Adipose tissue (tissue), 3 donors: ENCODE results near the gene ATP8B1. TPM values are rescaled to one million over a fixed set of nuclear protein-coding genes. Genes with fewer than 3 reads are reported as not detected.

Experiments
- H3K27ac ChIP-seq: one replicate; pipeline ENCODE4 v1.5.1; 2013; ENCODE audit warnings: low read depth, low read length
- WGBS, 3 donors: extraction: QIAGEN DNeasy Blood & Tissue Kit; methylation state at CpG; one replicate each; pipeline ENCODE4 v1.1.7; 2013; 5-methylcytosine and 5-hydroxymethylcytosine counted together
- polyA plus RNA-seq, 3 donors: library from polyadenylated mRNA; stranded (reverse); fragments of 200-250 nt; gene quantifications; one replicate each; pipeline ENCODE4 v1.2.3, GENCODE V29; 2013
- donor health status: healthy with polysubstance abuse.
- donor health status: Bipolar disorder and iron deficiency.
- donor health status: healthy.

The ATP8B1 gene
- polyA plus RNA-seq, 3 donors, result 3.1 to 18.2 (median 7.8) TPM

DNA sequence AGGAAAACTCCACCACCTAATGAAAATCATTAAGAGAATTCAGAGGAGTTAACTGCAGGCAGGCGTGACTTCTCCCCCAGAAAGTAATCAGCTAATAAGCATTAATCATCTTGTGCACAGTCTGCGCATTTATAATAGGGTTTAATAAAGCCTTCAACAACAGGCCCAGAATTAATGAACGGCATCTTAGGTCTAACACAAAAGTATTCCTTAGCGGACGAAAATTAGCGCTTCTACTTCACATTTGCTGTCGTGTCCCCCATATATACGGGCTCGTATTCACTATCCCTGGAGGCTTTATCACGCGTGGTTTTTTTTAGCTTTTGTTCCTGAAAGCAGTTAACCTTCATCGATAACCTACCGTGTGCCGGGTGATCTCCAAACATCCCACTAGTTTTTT is 1.8 kb downstream of the ATP8B1 start:
- 12 to 48% (median 47%) methylated on average over 14 of the region's 14 CpGs for WGBS, 3 donors
- no peak overlapping the region for H3K27ac ChIP-seq

DNA sequence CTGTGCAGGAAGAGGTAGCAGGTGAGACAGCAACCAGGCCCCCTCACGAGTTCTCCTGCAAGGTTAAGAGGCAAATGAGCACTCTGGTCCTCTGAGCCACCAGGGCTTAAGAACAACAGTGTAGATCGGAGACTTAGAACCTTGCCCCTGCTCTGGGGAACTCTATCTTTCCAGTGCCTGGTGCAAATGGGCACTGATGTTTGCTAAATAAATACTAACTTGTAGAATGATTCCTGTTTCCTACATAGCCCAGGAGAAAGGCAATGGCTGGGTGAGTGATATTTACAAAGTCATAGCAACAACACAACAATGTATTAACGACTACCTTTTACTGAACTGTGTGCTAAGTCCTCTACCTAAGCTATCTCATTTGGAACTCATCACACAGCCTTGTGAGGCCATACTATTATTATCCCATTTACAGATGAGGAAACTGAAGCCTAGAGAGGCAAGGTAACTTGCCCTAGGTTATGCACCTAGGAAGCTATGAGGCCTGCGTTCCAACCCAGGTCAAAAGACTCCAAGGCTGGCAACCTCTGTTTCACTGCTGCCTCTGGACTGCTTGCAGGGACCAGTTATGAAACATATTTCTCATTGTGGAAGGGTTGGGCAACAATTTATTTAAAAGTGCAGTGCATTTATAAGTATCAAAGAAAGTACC is 4.3 kb downstream of the ATP8B1 start:
- 40 to 89% (median 81%) methylated on average over 4 of the region's 4 CpGs for WGBS, 3 donors
- H3K27ac ChIP-seq, result no peak overlapping the region

DNA sequence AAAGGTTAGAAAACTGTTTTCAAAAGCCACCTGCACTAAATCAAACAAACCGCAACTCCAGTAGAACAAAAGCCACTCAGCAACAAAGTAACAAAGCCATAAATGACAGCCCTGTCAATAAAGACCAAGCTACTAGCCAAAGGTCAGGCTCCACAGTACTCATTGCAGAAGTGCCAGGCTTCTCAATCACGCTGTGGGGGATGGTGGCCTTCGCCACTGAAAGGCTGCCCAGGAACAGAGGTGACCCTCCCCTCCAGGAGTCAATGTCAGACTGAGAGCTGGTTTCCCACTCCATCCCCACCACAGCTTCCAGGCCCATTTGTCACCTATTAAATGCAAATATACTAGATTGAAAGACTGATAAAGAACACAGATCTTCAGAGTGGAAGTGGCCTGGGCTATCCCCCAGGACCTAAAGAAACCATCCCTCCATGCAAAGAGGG is 5.9 kb downstream of the ATP8B1 start:
- no peak overlapping the region for H3K27ac ChIP-seq
- WGBS, 3 donors, result 23 to 92% (median 74%) methylated on average over 3 of the region's 3 CpGs

GRCh38 chr18:57794951-57795728 is 8.0 kb downstream of the ATP8B1 start:
- WGBS, 3 donors, result 92 to 95% (median 94%) methylated on average over 4 of the region's 4 CpGs
- no peak overlapping the region for H3K27ac ChIP-seq

DNA sequence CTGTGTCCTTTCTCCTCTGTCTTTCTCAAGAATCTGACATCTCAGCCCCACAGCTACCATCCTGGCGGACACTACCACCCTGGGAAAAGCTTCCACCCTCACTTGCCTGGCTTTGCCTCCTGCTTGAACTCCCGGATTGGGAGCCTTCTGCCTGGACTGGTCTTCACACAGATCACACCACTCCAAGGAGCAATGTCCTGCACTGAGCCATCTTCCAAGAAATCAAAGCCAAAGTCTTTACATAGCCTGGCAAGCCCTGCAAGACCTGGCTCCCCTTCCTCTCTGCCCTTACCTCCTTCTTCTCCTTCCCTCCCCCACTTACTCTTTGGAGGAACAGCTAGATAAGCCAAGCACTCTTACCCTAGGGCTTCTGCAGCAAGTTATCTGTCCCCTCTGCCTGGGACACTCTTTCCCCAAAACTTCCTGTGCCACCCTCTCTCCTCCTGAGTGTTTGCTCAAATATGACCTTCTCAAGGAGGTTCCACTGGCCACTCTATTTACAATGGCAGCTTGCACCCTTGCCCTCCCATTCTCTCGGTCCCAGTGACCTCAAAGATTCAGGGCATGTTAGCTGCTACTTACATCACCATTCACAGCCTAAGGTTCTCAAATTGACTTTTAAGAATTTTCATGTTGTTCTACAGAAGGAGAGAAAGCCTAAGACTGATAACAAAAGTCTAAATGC is 9.7 kb downstream of the ATP8B1 start:
- WGBS, 3 donors, result 42 to 77% (median 52%) methylated on average over 3 of the region's 3 CpGs

GRCh38 chr18:57792631-57793301 is 10.3 kb downstream of the ATP8B1 start:
- H3K27ac ChIP-seq, result peak overlapping the region; percentile 3
- 32 to 44% (median 35%) methylated on average over 9 of the region's 9 CpGs for WGBS, 3 donors

More for the DNA sequence above, 9.7 kb downstream of the ATP8B1 start:
- peak overlapping the region; percentile 3 for H3K27ac ChIP-seq

DNA sequence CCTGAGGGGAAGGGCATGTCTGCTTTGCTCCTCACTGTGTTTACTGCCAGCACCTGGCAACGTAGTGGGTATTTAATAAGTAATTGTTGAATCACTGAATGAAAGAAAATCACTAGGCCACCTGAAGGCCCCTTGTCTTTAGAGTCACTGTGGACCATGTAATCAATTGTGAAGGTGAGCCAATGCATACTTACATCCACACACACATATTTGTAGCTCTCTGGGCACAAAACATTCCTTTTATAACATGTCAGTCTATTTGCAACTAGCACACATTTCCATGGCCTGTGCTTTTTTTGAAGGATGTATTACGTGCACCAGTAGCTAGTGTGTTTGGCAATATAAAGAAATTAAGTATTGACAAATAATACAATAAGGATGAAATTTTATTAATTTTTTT is 11.2 kb downstream of the ATP8B1 start:
- 52 to 83% (median 80%) methylated on average over 2 of the region's 2 CpGs for WGBS, 3 donors
- no peak overlapping the region for H3K27ac ChIP-seq

DNA sequence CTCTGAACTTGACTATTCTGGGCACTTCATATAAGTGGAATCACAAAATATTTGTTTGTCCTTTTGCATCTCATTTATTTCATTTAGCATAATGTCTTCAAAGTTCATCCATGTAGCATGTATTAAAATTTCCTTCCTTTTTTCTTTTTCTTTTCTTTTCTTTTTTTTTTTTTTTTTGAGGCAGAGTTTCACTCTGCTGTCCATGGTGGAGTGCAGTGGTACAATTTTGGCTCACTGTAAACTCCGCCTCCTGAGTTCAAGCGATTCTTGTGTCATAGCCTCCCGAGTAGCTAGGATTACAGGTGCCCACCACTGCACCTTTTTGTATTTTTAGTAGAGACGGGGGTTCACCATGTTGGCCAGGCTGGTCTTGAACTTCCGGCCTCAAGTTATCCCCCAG is 11.9 kb downstream of the ATP8B1 start:
- WGBS, 3 donors, result 76 to 86% (median 84%) methylated on average over 5 of the region's 5 CpGs
- no peak overlapping the region for H3K27ac ChIP-seq

DNA sequence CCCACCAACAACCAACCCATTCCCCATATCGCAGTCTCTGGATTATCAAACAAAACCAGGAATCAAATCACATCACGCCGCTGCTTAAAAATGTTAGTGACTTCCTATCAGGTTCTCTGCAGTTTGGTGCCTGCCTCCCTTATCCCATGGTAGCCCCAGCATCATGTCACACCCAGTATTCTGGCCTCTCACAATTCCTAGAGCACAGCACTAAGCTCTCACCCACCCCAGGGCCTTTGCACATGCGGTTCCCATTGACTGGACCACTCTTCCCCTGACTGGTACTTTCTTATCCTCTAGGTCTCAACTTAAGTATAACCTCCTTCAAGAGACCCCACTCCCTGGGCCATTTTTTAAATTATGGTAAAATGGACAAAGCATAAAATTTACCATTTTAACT is 12.8 kb downstream of the ATP8B1 start:
- no peak overlapping the region for H3K27ac ChIP-seq
- WGBS, 3 donors, result 95 to 96% (median 96%) methylated on average over 4 of the region's 4 CpGs

- H3K27ac ChIP-seq, result no peak overlapping the region
- 81 to 87% (median 84%) methylated on average over 4 of the region's 4 CpGs for WGBS, 3 donors
Observed at GRCh38 chr18:57789759-57790158, 13.4 kb downstream of the ATP8B1 start.

DNA sequence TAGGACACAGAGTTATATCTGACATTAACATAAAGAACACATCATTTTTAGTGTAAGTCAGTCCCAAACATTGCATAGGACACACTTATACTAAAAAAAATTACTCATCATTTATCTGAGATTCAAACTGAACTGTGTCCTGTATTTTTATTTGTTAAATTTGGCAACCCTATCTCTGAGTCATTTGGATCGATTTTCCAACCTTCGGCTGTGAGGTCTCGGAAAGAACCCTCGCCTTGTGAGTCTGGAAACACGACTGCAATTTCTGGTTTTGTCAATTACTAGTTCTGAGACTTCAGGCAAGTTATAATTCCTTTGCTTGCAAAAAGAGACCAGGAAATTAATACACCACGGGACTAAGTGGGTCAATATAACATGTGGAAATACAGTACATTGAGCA is 14.0 kb downstream of the ATP8B1 start:
- WGBS, 3 donors, result 9 to 36% (median 33%) methylated on average over 6 of the region's 6 CpGs
- no peak overlapping the region for H3K27ac ChIP-seq

DNA sequence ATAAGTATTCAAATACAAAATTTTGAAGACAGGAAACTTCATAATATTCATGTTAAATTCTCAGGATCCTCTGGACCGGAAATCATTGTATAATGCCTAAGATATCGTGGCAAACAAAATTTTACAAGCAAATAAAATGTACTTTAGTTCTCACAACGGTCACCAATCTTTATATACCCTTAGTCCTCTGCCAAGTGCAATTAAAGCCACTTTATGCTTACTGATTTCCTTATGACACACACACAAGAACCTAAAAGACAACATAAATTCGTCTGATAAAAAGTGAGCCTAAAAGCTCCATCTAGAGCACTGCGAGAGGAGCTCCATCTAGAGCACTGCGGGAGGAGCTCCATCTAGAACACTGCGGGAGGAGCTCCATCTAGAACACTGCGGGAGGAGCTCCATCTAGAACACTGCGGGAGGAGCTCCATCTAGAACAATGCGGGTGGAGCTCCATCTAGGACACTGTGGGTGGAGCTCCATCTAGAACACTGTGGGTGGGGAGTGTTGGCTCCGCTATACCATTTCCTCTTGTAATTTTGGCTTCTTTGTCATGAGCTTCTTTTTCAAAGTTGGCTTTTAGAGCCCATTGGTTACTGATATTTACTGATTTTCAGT is 15.9 kb downstream of the ATP8B1 start:
- H3K27ac ChIP-seq, result no peak overlapping the region

GRCh38 chr18:57785751-57786437 is 17.2 kb downstream of the ATP8B1 start:
- no peak overlapping the region for H3K27ac ChIP-seq
- 68 to 96% (median 94%) methylated on average over 8 of the region's 8 CpGs for WGBS, 3 donors

More for the DNA sequence above, 15.9 kb downstream of the ATP8B1 start:
- 80 to 86% (median 85%) methylated on average over 11 of the region's 11 CpGs for WGBS, 3 donors

DNA sequence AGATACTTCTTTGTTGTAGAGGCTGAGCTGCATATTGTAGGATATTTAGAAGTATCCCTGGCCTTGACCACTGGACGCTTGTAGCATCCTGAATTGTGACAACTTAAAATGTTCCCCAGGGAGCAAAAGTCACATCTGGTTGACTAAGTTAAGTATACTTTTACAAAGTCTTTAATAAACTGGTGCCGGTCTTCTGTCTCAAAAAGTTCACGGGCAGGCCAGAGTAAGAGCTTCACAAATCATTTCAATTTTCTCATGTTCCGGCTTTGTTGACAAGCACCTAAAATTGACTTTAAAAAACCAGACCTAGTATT is 18.4 kb downstream of the ATP8B1 start:
- WGBS, 3 donors, result 76 to 82% (median 79%) methylated on average over 4 of the region's 4 CpGs

DNA sequence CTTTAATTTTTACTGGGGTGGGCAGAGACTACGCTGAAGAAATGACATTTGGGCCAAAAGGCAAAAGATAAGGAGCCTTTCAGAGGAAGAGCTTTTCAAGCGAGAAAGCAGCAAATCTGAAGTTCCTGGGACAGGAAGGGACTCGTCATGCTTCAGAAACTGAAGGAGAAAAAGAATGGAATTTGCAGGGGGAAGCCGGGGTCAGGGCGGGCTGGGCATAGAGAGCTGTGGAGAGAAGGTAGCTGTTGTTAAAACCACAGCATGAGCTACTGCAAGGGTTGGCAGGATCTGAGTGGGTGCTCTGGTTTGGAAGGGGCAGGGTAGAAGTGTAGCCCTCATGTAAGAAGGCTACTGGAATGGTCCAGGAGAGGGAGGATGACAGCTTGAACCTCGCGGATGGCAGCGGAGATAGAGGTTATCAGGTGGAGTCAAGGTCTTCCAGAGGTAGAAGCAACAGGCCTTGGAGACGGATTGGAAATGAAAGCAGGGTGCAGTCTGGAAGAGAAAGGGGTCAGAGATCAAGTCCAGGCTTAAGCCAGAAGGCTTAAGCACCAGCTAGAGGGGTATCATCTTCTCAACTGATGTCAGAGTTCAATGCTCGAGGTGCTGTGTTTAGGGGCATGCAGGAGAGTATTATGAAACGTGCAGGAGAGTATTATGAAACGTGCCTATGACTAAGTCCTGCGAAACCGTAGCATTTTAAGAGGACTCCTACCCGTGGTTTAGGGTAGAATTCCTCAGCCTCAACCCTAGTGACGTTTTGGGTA is 18.9 kb downstream of the ATP8B1 start:
- 65 to 73% (median 68%) methylated on average over 16 of the region's 16 CpGs for WGBS, 3 donors
- H3K27ac ChIP-seq, result no peak overlapping the region

More for the DNA sequence above, 18.4 kb downstream of the ATP8B1 start:
- H3K27ac ChIP-seq, result no peak overlapping the region

- no peak overlapping the region for H3K27ac ChIP-seq
- WGBS, 3 donors, result 64 to 95% (median 92%) methylated on average over 5 of the region's 5 CpGs
Observed at GRCh38 chr18:57782049-57782448, 21.1 kb downstream of the ATP8B1 start.

- 20 to 26% (median 25%) methylated on average over 6 of the region's 6 CpGs for WGBS, 3 donors
- H3K27ac ChIP-seq, result no peak overlapping the region
Observed at GRCh38 chr18:57780706-57781347, 22.3 kb downstream of the ATP8B1 start.
